ENCODE data around the gene RUNDC3A.

The RUNDC3A gene

GRCh38 chr17:44308320-44308818 is at the start of gene RUNDC3A:
RUNDC3A (plus strand) TSS chr17:44308601; CDS start chr17:44308833, 232 bp downstream.
- peak; percentile 77 for DNase-seq (ENCODE audit: low spot score)

GRCh38 chr17:44258811-44259351 is 49.5 kb upstream of the RUNDC3A start:
- DNase-seq (ENCODE audit: low spot score): no peak

GRCh38 chr17:44260296-44260695 is 48.1 kb upstream of the RUNDC3A start:
- DNase-seq (ENCODE audit: low spot score): no peak

GRCh38 chr17:44262654-44263225 is 45.7 kb upstream of the RUNDC3A start:
- DNase-seq (ENCODE audit: low spot score): no peak

GRCh38 chr17:44263345-44263902 is 45.0 kb upstream of the RUNDC3A start:
- no peak for DNase-seq (ENCODE audit: low spot score)

- DNase-seq (ENCODE audit: low spot score): no peak
These were observed 41.8 kb upstream of the RUNDC3A start for GRCh38 chr17:44266402-44267164.

GRCh38 chr17:44267165-44267455 is 41.3 kb upstream of the RUNDC3A start:
- DNase-seq (ENCODE audit: low spot score): no peak

GRCh38 chr17:44267818-44268490 is 40.4 kb upstream of the RUNDC3A start, which contains the start of gene SLC4A1:
SLC4A1 (minus strand) TSS chr17:44268135; CDS start chr17:44262866, 5,269 bp downstream.
- DNase-seq (ENCODE audit: low spot score): no peak

- DNase-seq (ENCODE audit: low spot score): no peak
These were observed 39.5 kb upstream of the RUNDC3A start for GRCh38 chr17:44268709-44269534.

- DNase-seq (ENCODE audit: low spot score): no peak
These were observed 38.7 kb upstream of the RUNDC3A start for GRCh38 chr17:44269535-44270240.

- DNase-seq (ENCODE audit: low spot score): no peak
These were observed 36.0 kb upstream of the RUNDC3A start for GRCh38 chr17:44272321-44272951.

GRCh38 chr17:44272954-44273353 is 35.4 kb upstream of the RUNDC3A start:
- no peak for DNase-seq (ENCODE audit: low spot score)

- DNase-seq (ENCODE audit: low spot score): no peak
These were observed 34.8 kb upstream of the RUNDC3A start for GRCh38 chr17:44273607-44274006.

- no peak for DNase-seq (ENCODE audit: low spot score)
These were observed 30.4 kb upstream of the RUNDC3A start for GRCh38 chr17:44277976-44278375.

- no peak for DNase-seq (ENCODE audit: low spot score)
These were observed 29.1 kb upstream of the RUNDC3A start for GRCh38 chr17:44279346-44279665.

GRCh38 chr17:44279666-44280391 is 28.6 kb upstream of the RUNDC3A start:
- no peak for DNase-seq (ENCODE audit: low spot score)

GRCh38 chr17:44280392-44280937 is 27.9 kb upstream of the RUNDC3A start:
- no peak for DNase-seq (ENCODE audit: low spot score)

GRCh38 chr17:44281570-44281969 is 26.8 kb upstream of the RUNDC3A start:
- DNase-seq (ENCODE audit: low spot score): no peak

- DNase-seq (ENCODE audit: low spot score): no peak
These were observed 26.1 kb upstream of the RUNDC3A start for GRCh38 chr17:44282264-44282663.

Measured in CD4-positive, alpha-beta T cell treated with Interleukin-6 at 100 ng/mL for 8 hours (primary cell).